H54 (cell line): ENCODE data around the gene ATP11C.
"Not testable (repeated sequence)": the region's sequence is repeated elsewhere in the genome, so short reads cannot be mapped to it uniquely, and the experiment has no call there.

Source experiments
- DNase-seq: peaks from one replicate; pipeline ENCODE4 v3.0.0; 2011; ENCODE audit warnings: low spot score, mixed read lengths; ENCODE audit not compliant: insufficient read length
- FAIRE-seq: peaks from 3 replicates; lab custom pipeline; 2011; peaks lifted over from hg19 to GRCh38; lab: Jason Lieb, UNC
- POLR2A ChIP-seq: IDR thresholded peaks from 2 replicates; pipeline ENCODE4 v1.6.1; 2011; ENCODE audit warnings: low read depth, mild to moderate bottlenecking, low read length

The ATP11C gene

DNA sequence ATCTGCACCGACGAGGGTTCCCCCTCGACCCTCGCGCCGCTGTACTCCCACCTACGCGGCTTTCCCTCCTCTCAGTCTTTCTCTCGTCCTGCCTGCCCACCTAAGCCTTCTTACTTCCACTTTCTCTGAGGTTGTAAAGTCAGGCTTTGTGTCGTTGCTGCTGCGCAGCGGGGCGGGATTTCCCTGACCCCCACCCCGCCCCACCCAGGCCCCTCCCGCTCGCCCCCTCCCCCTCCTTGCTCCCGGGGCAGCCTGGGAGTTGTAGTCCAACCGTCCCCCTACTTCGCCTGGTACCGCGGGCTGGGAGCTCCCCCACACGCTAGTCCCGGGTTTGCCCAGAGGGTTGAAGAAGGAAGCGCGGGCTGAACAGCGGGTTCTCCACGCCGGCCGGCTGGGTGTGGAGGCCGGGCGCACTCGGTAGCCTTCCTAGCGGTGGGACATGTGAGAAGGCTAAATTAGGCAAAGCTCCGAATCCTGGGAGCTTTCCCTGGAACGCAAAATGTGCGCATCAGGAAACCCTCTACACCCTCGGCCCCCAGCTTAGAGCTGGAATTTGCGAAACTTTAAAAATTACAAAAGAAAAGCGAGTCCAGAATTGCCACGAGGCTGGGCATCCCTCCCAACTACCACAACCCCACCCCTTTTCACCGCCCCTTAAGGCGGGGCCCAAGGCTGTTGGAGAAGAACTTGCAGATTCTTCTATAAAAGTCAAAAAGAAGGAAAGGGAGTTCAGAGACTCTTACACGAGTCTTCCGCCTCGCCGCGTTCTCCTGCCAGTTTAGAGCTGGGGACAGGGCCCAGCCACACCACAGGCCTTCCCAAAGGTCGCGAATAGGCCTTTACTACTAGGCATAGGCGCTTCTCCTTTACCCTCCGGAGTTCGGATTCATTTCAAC, at the start of gene ATP11C:
ATP11C (minus strand) TSS at position 153 of the 896 bp plus-strand sequence. CDS start 1,011 bp downstream, outside the sequence.
- FAIRE-seq (no peak), DNase-seq (peak; percentile 49)
- TF ChIP-seq POLR2A, result peak; percentile 78

- DNase-seq (no peak), FAIRE-seq (no peak)
- no peak for TF ChIP-seq POLR2A
Observed at GRCh38 chrX:139974471-139974870, 41.6 kb upstream of the ATP11C start.

DNA sequence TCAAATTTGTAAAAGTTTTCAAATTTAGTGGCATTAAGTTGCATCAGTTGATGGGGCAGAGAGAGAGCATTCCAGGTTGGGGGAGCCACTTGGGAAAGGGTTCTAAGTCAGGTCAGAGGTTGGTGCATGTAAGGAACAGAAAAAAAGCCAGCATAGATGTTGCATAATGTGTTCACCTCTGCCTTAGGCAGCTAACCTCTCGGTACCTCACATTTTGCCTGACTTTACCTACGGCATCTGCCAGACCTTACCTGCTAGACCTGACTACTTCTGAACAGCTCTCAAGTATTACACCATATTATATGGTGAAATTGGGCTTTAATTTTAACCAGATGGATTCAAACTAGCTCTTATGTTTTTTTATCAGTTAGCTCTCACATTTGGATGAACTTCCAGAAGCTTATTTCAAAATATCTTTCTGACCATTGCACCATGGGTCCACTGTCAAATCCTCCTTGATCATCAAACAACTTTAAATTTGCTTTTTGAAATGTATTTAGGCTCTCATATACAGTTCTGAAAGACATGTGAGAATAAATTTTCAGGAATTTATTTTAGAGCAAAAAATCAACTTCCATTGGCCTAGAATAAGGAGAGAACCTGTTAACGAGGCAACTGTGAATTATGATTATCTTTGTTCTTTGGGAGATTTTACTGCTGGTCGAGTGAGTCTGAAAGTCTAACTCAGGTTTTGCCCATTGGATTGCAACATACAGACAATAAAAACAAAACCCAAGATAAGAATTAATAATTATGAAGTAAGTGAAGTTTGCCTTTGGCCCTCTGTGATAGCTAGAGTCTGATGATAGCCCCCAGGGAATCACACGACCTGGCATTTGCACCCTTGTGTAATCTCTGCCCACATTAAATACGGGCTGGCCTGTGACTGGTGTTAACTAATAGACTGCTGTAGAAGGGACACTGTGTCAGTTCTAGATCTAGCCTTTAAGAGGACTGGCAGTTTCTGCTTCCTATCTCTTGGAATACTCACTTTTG, 40.1 kb upstream of the ATP11C start:
- FAIRE-seq (no peak), DNase-seq (no peak)
- TF ChIP-seq POLR2A, result no peak

DNA sequence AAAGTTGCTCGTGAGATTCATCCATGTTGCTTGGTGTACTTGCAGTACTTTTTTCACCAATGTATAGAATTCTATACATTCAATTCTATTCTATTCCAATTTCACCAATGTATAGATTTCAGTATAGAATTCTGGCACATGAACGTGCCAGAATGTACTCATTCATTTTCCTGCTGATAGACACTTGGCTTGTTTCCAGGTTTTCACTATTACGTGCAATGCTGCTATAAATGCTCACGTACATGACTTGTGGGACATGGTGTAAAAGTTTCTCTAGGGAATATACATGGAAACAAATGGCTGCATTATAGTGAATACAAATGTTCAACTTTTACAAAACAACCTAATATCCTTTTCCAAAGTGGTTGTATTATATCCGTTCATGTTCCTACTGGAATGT, 39.3 kb upstream of the ATP11C start:
- DNase-seq, result no peak
- no peak for FAIRE-seq
- no peak for TF ChIP-seq POLR2A

DNA sequence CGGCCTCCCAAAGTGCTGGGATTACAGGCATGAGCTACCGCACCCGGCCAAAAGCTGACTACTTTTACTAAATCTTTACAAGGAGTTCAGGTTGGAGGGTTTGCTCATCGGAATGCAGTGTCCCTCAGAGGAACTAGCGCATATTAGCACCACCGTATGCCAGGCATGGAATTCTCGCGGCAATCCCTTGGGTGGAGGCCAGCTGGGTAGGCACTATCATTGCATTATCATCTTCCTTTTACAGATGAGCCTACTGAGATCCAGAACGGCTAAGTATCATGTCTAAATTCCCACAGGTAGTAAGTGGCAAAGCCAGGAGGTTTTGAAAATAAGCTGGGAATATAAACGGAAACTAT, 38.5 kb upstream of the ATP11C start:
- no peak for DNase-seq
- FAIRE-seq, result no peak
- no peak for TF ChIP-seq POLR2A

- TF ChIP-seq POLR2A, result no peak
- DNase-seq (no peak), FAIRE-seq (no peak)
Observed at GRCh38 chrX:139969286-139969685, 36.4 kb upstream of the ATP11C start.

DNA sequence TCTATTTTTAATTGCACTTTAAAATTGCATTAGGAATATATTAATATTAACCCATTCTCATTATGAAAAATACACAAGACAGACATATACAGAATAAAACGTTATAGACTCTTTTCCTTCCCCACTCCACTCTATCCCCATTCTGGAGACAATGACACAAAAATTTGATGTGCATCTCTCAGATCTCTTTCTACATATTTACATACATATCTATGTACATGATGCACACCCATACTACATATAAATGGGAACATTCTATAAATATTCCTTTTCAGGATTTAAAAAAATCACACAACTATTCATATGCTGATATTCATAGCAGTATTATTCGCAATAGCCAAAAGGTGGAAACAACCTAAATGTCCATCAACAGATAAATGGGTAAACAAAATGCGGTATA, 34.9 kb upstream of the ATP11C start:
- DNase-seq (no peak), FAIRE-seq (no peak)
- TF ChIP-seq POLR2A, result no peak

- FAIRE-seq (no peak), DNase-seq (peak; percentile 15)
- no peak for TF ChIP-seq POLR2A
Observed at GRCh38 chrX:139967300-139967699, 34.4 kb upstream of the ATP11C start.

DNA sequence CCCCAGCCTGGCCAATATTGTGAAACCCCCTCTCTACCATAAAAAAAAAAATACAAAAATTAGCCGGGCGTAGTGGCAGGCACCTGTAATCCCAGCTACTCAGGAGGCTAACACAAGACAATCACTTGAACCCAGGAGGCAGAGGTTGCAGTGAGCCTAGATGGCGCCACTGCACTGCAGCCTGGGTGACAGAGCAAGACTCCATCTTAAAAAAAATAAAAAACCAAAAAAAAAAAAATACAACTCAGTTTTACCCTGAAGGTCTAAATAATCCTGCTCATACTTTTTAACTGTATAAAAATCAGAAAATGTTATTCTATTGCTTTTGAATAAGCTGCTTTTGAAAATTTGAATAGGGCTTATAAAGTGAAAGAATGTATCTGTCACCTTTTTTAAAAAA, 33.3 kb upstream of the ATP11C start:
- DNase-seq, FAIRE-seq: not testable (repeated sequence)

- no peak for TF ChIP-seq POLR2A
- no peak for FAIRE-seq
- no peak for DNase-seq
Observed at GRCh38 chrX:139965421-139965820, 32.6 kb upstream of the ATP11C start, which contains the start of gene CXorf66. Gene CXorf66, minus strand, starts transcription at chrX:139965521. Its CDS starts 25 bp downstream, at chrX:139965496.

GRCh38 chrX:139961091-139961490, 28.2 kb upstream of the ATP11C start:
- not testable (repeated sequence) for FAIRE-seq, DNase-seq

DNA sequence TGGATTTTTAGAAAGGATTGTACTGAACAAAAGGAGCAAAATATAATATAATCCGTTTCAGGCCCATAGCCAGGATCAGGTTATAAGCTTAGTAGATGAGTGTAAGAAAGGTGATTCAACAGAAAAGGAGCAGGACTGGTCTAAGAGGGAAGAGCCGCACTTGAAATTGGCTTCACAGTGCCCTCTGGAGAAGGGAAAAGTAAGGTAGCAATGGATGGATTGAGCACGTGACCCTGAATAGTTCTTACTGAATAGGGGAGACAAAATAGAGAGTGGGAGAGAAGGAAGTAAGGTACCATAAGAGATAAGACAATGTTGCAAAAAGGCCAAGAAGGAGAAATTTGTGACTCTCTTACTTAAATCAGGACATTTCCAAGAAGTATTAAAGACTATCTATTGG, 16.9 kb upstream of the ATP11C start:
- FAIRE-seq (no peak), DNase-seq (no peak)
- no peak for TF ChIP-seq POLR2A

- FAIRE-seq (no peak), DNase-seq (no peak)
- TF ChIP-seq POLR2A, result no peak
Observed at GRCh38 chrX:139945075-139945474, 12.2 kb upstream of the ATP11C start.

DNA sequence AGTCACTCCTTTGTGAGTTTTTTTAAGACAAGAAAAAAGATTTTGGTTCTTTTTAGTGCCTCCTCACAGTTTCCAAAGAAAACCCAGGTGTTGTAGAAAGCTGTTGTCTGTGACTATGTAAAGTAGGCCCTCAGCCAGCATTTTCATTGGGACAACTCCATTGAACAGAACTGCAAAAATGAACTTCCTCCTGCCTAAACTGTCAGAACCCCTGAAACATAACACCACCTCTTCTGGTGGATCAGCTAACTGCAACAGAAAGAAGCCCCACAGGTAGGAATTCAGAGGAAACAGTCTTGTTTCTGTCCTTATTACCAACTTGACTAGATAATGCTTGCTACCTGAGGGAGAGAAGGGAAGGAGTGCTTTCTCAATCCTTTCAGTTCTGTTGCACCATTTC, 3.4 kb upstream of the ATP11C start:
- TF ChIP-seq POLR2A, result no peak
- DNase-seq, result no peak
- FAIRE-seq, result no peak

GRCh38 chrX:139933904-139934303, 1.1 kb upstream of the ATP11C start:
- no peak for FAIRE-seq
- TF ChIP-seq POLR2A, result no peak

More at GRCh38 chrX:139933904-139934303, 1.1 kb upstream of the ATP11C start:
- no peak for DNase-seq
